ENCODE results near the gene C2CD2. TPM values are rescaled to one million over a fixed set of nuclear protein-coding genes. Genes with fewer than 3 reads are reported as not detected.

C2CD2 gene
- total and polyA plus RNA-seq, 2 donors (not counting 1 experiment from before 2014, with no cell fraction given): 6.8 to 11.9 TPM

DNA sequence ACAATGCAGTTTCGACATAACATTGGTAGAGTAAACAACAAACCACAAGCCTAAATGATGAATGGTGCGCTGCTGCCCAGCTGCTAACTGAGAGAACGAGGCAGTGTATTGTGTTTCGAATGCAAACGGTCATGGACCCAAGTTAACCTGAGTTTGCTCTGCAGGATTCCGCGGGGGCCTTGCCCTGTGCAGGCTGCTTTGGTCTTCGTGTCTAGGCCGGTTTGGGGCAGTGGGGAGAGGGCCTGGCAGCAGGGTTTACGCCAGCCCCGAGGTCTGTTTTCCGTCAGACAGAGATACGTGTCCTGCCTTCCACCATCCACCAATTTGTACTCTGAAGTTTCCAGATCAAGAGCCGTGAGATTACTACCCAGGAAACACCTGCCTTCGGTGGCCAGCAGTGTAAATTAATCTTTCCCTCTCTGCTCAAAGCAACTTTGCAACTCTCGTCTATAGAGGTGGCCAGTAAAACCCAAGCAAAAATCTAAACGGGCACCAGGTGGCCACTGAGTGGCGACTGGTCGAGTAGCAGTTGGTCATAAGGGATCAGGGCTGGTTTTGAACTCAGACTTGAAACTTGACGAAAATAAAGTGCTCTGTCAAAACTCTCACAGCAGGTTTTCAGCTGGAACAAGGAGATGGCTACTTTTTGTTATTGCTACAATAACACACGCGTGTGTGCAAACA is 68.3 kb downstream of the C2CD2 start:
- POLR2A ChIA-PET: no interaction called here
- H3K4me1 Mint-ChIP-seq: peaks cover 10% of the 10 kb centered on the region
- H3K27ac Mint-ChIP-seq: no peak overlapping the region
- Histone ChIP-seq H3K4me2 (replicated peaks; ENCODE audit: low read depth, low read length, poor library complexity, severe bottlenecking) (peak overlapping the region; percentile 16), H3K9me3 (ENCODE audit: control extremely low read depth in 1 of 3, control insufficient read depth in 2 of 3, insufficient read depth in 1 of 3, low read length in 2 of 3) (no peaks in the 10 kb centered on the region), H4K20me1 (ENCODE audit: control insufficient read depth, insufficient read depth, low read length, poor library complexity, severe bottlenecking) (no peaks in the 10 kb centered on the region), H3K27me3 (replicated peaks in 1 of 4; ENCODE audit: control extremely low read depth in 1 of 4, control insufficient read depth in 3 of 4, insufficient read depth in 4 of 4, low read length in 3 of 4) (no peaks in the 10 kb centered on the region), H3K36me3 (replicated peaks in 1 of 2; ENCODE audit: control extremely low read depth in 1 of 2, control insufficient read depth in 1 of 2, extremely low read depth in 1 of 2, insufficient read depth in 2 of 2, low read length in 1 of 2) (peaks cover 0 to 4% of the 10 kb centered on the region in 2 experiments), H3K4me3 (ENCODE audit: control extremely low read depth in 1 of 5, extremely low read depth in 1 of 5, insufficient read depth in 1 of 5, low read depth in 2 of 5, low read length in 4 of 5) (no peak overlapping the region), H3K27ac (ENCODE audit: low read length in 2 of 2) (no peak overlapping the region), H3K4me1 (ENCODE audit: control insufficient read depth in 2 of 2, insufficient read depth in 2 of 2, low read length in 2 of 2) (peaks cover 10 to 11% of the 10 kb centered on the region in 2 donors), H2AFZ (ENCODE audit: insufficient read depth, low read depth, low read length, poor library complexity, severe bottlenecking) (peak overlapping the region; percentile 27), H3K9ac (ENCODE audit: low read length) (no peak overlapping the region), H3K79me2 (ENCODE audit: control insufficient read depth, insufficient read depth, low read length) (no peaks in the 10 kb centered on the region)
- H3K4me3 Mint-ChIP-seq: no peak overlapping the region
- CTCF ChIA-PET: interaction anchor here (0.8 to 4.2 kb wide), 5 partner anchors 10 to 232 kb away, joined by 3 to 15 read pairs (median 4); no protein-coding TSS in a partner anchor
- WGBS (ENCODE audit: insufficient coverage): 13% methylated on average over 17 of the region's 22 CpGs
- ATAC-seq (ENCODE audit: low read depth) (no peak), DNase-seq (no peak)
- intact Hi-C loops (cut with micrococcal nuclease): no loop called here
- H3K9me3 Mint-ChIP-seq (ENCODE audit: insufficient read depth): no peaks in the 10 kb centered on the region
- no peaks in the 10 kb centered on the region for H3K27me3 Mint-ChIP-seq
- TF ChIP-seq, protein P1, sequence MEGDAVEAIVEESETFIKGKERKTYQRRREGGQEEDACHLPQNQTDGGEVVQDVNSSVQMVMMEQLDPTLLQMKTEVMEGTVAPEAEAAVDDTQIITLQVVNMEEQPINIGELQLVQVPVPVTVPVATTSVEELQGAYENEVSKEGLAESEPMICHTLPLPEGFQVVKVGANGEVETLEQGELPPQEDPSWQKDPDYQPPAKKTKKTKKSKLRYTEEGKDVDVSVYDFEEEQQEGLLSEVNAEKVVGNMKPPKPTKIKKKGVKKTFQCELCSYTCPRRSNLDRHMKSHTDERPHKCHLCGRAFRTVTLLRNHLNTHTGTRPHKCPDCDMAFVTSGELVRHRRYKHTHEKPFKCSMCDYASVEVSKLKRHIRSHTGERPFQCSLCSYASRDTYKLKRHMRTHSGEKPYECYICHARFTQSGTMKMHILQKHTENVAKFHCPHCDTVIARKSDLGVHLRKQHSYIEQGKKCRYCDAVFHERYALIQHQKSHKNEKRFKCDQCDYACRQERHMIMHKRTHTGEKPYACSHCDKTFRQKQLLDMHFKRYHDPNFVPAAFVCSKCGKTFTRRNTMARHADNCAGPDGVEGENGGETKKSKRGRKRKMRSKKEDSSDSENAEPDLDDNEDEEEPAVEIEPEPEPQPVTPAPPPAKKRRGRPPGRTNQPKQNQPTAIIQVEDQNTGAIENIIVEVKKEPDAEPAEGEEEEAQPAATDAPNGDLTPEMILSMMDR (IDR thresholded peaks at IDR 0.05): no peak
- no peak for TF ChIP-seq EZH2 (IDR thresholded peaks at IDR 0.05; ENCODE audit: borderline replicate concordance, insufficient read depth, low read depth, low read length, poor library complexity, severe bottlenecking)

DNA sequence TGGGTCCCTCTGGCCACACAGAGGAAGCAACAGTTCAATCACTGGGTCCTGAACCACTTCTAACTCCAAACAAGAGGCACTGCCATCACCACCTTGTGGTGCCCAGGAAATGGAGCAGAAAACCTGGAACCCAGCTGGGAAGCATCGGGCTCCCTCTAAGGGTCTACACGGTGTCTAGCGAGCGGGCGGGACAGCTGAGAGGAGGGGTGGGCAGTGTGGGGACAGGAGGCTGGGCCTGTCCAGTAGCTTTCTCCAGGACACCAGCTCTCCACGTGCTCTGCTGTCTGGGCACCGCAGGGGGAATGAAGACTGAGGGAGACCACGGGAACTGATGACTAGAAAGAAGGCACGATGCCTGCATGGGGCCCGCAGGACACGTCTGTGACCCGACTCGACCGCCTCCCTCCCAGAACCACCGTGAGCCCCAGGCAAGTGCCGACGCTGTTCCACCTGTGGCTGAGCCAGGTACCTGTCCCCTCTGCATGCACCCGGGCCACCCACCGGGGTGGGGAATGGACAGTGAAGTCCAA is 69.3 kb downstream of the C2CD2 start:
- Mint-ChIP-seq H3K9me3 (ENCODE audit: insufficient read depth) (no peaks in the 10 kb centered on the region), H3K4me1 (peaks cover 14% of the 10 kb centered on the region), H3K27ac (no peak overlapping the region), H3K4me3 (no peak overlapping the region), H3K27me3 (no peaks in the 10 kb centered on the region)
- Histone ChIP-seq H3K9me3 (ENCODE audit: control extremely low read depth in 1 of 3, control insufficient read depth in 2 of 3, insufficient read depth in 1 of 3, low read length in 2 of 3) (no peaks in the 10 kb centered on the region), H3K36me3 (replicated peaks in 1 of 2; ENCODE audit: control extremely low read depth in 1 of 2, control insufficient read depth in 1 of 2, extremely low read depth in 1 of 2, insufficient read depth in 2 of 2, low read length in 1 of 2) (peaks cover 0 to 4% of the 10 kb centered on the region in 2 experiments), H3K9ac (ENCODE audit: low read length) (no peak overlapping the region), H3K4me2 (replicated peaks; ENCODE audit: low read depth, low read length, poor library complexity, severe bottlenecking) (no peak overlapping the region), H3K79me2 (ENCODE audit: control insufficient read depth, insufficient read depth, low read length) (no peaks in the 10 kb centered on the region), H3K27me3 (replicated peaks in 1 of 4; ENCODE audit: control extremely low read depth in 1 of 4, control insufficient read depth in 3 of 4, insufficient read depth in 4 of 4, low read length in 3 of 4) (no peaks in the 10 kb centered on the region), H3K27ac (ENCODE audit: low read length in 2 of 2) (no peak overlapping the region), H2AFZ (ENCODE audit: insufficient read depth, low read depth, low read length, poor library complexity, severe bottlenecking) (no peak overlapping the region), H3K4me1 (ENCODE audit: control insufficient read depth in 2 of 2, insufficient read depth in 2 of 2, low read length in 2 of 2) (peaks cover 10 to 17% of the 10 kb centered on the region in 2 donors), H4K20me1 (ENCODE audit: control insufficient read depth, insufficient read depth, low read length, poor library complexity, severe bottlenecking) (no peaks in the 10 kb centered on the region), H3K4me3 (ENCODE audit: control extremely low read depth in 1 of 5, extremely low read depth in 1 of 5, insufficient read depth in 1 of 5, low read depth in 2 of 5, low read length in 4 of 5) (no peak overlapping the region)
- ATAC-seq (ENCODE audit: low read depth) (no peak), DNase-seq (no peak)
- 97% methylated on average over 19 of the region's 19 CpGs for WGBS (ENCODE audit: insufficient coverage)
- intact Hi-C loops (cut with micrococcal nuclease): no loop called here
- ChIA-PET POLR2A (no interaction called here), CTCF (interaction anchor here (1.2 to 4.2 kb wide), 2 partner anchors 34 to 233 kb away, joined by 3 to 15 read pairs; no protein-coding TSS in a partner anchor)
- TF ChIP-seq EZH2 (IDR thresholded peaks at IDR 0.05; ENCODE audit: borderline replicate concordance, insufficient read depth, low read depth, low read length, poor library complexity, severe bottlenecking): no peak
- TF ChIP-seq, protein P1 (IDR thresholded peaks at IDR 0.05): no peak
